HL-60 (cell line): ENCODE data around the gene FGF16.
"Not testable (repeated sequence)": the region's sequence is repeated elsewhere in the genome, so short reads cannot be mapped to it uniquely, and the experiment has no call there.

ENCODE experiments used
- DNase-seq, 2 experiments: peaks; one replicate each; pipeline ENCODE4 v3.0.0-alpha.2; 2010 to 2020; ENCODE audit warnings: low read depth in 1 of 2, low spot score in 1 of 2
- H3K27ac ChIP-seq: fragments of 250-450 bp; sonication (Bioruptor Pico); replicated peaks from 2 replicates; pipeline ENCODE4 v1.5.1; 2020; ENCODE audit warnings: mild to moderate bottlenecking, moderate library complexity
- H3K27me3 ChIP-seq: fragments of 250-450 bp; sonication (Bioruptor Pico); 2 replicates; pipeline ENCODE4 v1.5.1; 2021; ENCODE audit warnings: mild to moderate bottlenecking, moderate library complexity; ENCODE audit not compliant: insufficient read depth, poor library complexity, severe bottlenecking
- H3K4me3 ChIP-seq: replicated peaks from 2 replicates; pipeline ENCODE4 v1.5.1; 2011; ENCODE audit warnings: mild to moderate bottlenecking, control low read depth, low read length; ENCODE audit not compliant: insufficient read depth
- GABPA ChIP-seq: IDR thresholded peaks from 2 replicates; pipeline ENCODE4 v1.6.1; 2012; ENCODE audit warnings: low read depth
- POLR2AphosphoS5 ChIP-seq: IDR thresholded peaks from 2 replicates; pipeline ENCODE4 v1.6.1; 2012; ENCODE audit warnings: low read depth
- SPI1 ChIP-seq: IDR thresholded peaks from 2 replicates; pipeline ENCODE4 v1.6.1; 2012; ENCODE audit warnings: low read depth, mild to moderate bottlenecking, borderline replicate concordance
- TF ChIP-seq, protein P1 (sequence below): IDR thresholded peaks from 2 replicates; pipeline ENCODE4 v1.6.1; 2012; ENCODE audit warnings: low read depth; ENCODE audit not compliant: insufficient replicate concordance
- TF ChIP-seq, protein P2 (sequence below): IDR thresholded peaks from one replicate; pipeline ENCODE4 v1.5.1; 2011; ENCODE audit warnings: low read length, control low read depth, inconsistent platforms; ENCODE audit not compliant: insufficient read depth

Gene FGF16

DNA sequence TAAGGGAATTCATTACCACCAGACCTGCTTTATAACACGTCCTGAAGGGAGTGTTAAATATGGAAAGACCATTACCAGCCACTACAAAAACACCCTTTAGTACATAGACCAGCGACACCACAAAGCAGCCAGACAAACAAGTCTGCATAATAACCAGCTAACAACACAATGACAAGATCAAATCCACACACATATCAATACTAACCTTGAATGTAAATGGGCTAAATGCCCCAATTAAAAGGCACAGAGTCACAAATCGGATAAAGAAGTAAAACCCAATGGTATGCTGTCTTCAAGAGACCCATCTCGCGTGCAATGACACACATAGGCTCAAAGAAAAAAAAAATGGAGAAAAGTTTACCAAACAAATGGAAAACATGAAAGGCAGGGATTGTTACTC is 36.9 kb downstream of the FGF16 start:
- TF ChIP-seq SPI1 (no peak), GABPA (no peak), POLR2AphosphoS5 (no peak)
- TF ChIP-seq, protein P1, sequence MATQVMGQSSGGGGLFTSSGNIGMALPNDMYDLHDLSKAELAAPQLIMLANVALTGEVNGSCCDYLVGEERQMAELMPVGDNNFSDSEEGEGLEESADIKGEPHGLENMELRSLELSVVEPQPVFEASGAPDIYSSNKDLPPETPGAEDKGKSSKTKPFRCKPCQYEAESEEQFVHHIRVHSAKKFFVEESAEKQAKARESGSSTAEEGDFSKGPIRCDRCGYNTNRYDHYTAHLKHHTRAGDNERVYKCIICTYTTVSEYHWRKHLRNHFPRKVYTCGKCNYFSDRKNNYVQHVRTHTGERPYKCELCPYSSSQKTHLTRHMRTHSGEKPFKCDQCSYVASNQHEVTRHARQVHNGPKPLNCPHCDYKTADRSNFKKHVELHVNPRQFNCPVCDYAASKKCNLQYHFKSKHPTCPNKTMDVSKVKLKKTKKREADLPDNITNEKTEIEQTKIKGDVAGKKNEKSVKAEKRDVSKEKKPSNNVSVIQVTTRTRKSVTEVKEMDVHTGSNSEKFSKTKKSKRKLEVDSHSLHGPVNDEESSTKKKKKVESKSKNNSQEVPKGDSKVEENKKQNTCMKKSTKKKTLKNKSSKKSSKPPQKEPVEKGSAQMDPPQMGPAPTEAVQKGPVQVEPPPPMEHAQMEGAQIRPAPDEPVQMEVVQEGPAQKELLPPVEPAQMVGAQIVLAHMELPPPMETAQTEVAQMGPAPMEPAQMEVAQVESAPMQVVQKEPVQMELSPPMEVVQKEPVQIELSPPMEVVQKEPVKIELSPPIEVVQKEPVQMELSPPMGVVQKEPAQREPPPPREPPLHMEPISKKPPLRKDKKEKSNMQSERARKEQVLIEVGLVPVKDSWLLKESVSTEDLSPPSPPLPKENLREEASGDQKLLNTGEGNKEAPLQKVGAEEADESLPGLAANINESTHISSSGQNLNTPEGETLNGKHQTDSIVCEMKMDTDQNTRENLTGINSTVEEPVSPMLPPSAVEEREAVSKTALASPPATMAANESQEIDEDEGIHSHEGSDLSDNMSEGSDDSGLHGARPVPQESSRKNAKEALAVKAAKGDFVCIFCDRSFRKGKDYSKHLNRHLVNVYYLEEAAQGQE: no peak
- TF ChIP-seq, protein P2, sequence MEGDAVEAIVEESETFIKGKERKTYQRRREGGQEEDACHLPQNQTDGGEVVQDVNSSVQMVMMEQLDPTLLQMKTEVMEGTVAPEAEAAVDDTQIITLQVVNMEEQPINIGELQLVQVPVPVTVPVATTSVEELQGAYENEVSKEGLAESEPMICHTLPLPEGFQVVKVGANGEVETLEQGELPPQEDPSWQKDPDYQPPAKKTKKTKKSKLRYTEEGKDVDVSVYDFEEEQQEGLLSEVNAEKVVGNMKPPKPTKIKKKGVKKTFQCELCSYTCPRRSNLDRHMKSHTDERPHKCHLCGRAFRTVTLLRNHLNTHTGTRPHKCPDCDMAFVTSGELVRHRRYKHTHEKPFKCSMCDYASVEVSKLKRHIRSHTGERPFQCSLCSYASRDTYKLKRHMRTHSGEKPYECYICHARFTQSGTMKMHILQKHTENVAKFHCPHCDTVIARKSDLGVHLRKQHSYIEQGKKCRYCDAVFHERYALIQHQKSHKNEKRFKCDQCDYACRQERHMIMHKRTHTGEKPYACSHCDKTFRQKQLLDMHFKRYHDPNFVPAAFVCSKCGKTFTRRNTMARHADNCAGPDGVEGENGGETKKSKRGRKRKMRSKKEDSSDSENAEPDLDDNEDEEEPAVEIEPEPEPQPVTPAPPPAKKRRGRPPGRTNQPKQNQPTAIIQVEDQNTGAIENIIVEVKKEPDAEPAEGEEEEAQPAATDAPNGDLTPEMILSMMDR: no peak
- H3K4me3 ChIP-seq: no peak overlapping the region
- no peaks in the 10 kb centered on the region for H3K27me3 ChIP-seq
- H3K27ac ChIP-seq: no peak overlapping the region
- DNase-seq: no peak

GRCh38 chrX:77493677-77494553 is 46.7 kb downstream of the FGF16 start:
- no peak for DNase-seq
- Histone ChIP-seq H3K27ac (no peak overlapping the region), H3K27me3 (no peaks in the 10 kb centered on the region), H3K4me3 (no peak overlapping the region)
- TF ChIP-seq POLR2AphosphoS5 (no peak), GABPA (no peak), SPI1 (no peak)
- TF ChIP-seq, protein P2: no peak

DNA sequence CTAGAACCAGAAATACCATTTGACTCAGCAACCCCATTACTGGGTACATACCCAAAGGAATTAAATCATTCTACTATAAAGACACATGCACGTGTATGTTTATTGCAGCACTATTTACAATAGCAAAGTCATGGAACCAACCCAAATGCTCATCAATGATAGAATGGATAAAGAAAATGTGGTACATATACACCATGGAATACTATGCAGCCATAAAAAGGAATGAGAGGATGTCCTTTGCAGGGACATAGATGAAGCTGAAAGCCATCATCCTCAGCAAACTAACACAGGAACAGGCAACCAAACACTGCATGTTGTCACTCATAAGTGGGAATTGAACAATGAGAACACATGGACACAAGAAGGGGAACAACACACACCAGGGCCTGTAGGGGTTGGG is 53.0 kb downstream of the FGF16 start:
- DNase-seq, H3K4me3 ChIP-seq, H3K27me3 ChIP-seq: not testable (repeated sequence)

DNA sequence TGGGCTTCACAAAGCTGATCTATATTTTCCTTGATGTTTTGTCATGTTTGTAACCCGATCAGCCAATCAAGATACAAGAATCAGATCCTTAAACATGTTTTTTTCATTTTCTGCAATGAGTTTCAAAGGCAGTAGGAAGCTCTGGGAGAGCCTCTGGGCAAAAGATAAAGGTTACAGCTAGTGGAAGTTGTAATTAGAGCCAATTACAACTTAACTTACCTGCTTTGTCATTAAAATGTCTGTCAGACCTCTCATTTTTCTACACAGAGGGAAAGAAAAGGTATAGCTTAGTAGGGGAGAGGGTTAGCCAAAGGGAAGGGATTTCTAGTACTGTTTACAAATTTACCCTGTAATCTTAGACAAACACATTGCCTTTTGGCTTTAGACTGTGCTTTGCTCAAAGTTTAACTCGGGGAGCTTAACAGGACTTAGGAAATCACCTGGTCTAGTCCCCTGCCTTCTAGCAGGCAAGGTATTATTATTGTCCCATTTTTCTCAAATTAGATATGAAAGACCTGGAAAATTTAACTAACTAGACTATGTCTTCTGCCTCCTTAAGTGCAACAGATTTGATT is 55.8 kb downstream of the FGF16 start:
- TF ChIP-seq GABPA (no peak), POLR2AphosphoS5 (no peak)
- TF ChIP-seq, protein P2: no peak
- DNase-seq: no peak
- H3K27me3 ChIP-seq: no peaks in the 10 kb centered on the region
- H3K27ac ChIP-seq: no peak overlapping the region
- no peak overlapping the region for H3K4me3 ChIP-seq

More for the DNA sequence above, 53.0 kb downstream of the FGF16 start:
- H3K27ac ChIP-seq: not testable (repeated sequence)

GRCh38 chrX:77505227-77505626 is 58.0 kb downstream of the FGF16 start:
- TF ChIP-seq, protein P2: no peak
- TF ChIP-seq GABPA: no peak
- no peak for TF ChIP-seq SPI1
- TF ChIP-seq, protein P1: no peak
- no peak for TF ChIP-seq POLR2AphosphoS5
- Histone ChIP-seq H3K27me3 (no peaks in the 10 kb centered on the region), H3K4me3 (no peak overlapping the region), H3K27ac (no peak overlapping the region)
- peak in 1 of 2 experiments; percentile 53 for DNase-seq
